CD8-positive, alpha-beta memory T cell (primary cell): ENCODE data around the gene NUTM2B. TPM values are rescaled to one million over a fixed set of nuclear protein-coding genes. Genes with fewer than 3 reads are reported as not detected.
A peak's percentile ranks its signal among the peaks of the same experiment; 100 is the strongest.
"Not testable (repeated sequence)": the region's sequence is repeated elsewhere in the genome, so short reads cannot be mapped to it uniquely, and the experiment has no call there.

Experiments used
- CTCF ChIA-PET: fragments of 350-600 bp; sonication (Branson Sonifier 250); formaldehyde crosslinking; loops from one replicate; lab custom pipeline; 2021; ENCODE audit warnings: antibody characterized with exemption; lab: Charles Lee
- POLR2A ChIA-PET: fragments of 350-600 bp; sonication (Branson Sonifier 250); formaldehyde crosslinking; loops from one replicate; lab custom pipeline; 2021; ENCODE audit warnings: antibody characterized with exemption; lab: Charles Lee
- DNase-seq, 5 donors: peaks; one replicate each; pipeline versions ENCODE4 v3.0.0 to v3.0.0-alpha.2; 2020 to 2022; ENCODE audit warnings: mixed read lengths in 1 of 5
- H3K27ac ChIP-seq: one replicate; pipeline ENCODE4 v1.7.0; 2013; ENCODE audit warnings: low read depth, mild to moderate bottlenecking, low read length, moderate library complexity
- H3K27me3 ChIP-seq: 2 replicates; pipeline ENCODE4 v1.7.0; 2013; ENCODE audit warnings: low read length, mild to moderate bottlenecking; ENCODE audit not compliant: insufficient read depth, poor library complexity, severe bottlenecking
- H3K36me3 ChIP-seq: 2 replicates; pipeline ENCODE4 v1.7.0; 2013; ENCODE audit warnings: mild to moderate bottlenecking, low read length, moderate library complexity; ENCODE audit not compliant: insufficient read depth
- H3K4me1 ChIP-seq: 2 replicates; pipeline ENCODE4 v1.7.0; 2013; ENCODE audit warnings: mild to moderate bottlenecking, low read length, moderate library complexity; ENCODE audit not compliant: insufficient read depth
- H3K4me3 ChIP-seq: 2 replicates; pipeline ENCODE4 v1.7.0; 2013; ENCODE audit warnings: mild to moderate bottlenecking, low read length
- H3K9me3 ChIP-seq: 2 replicates; pipeline ENCODE4 v1.7.0; 2013; ENCODE audit warnings: mild to moderate bottlenecking, low read length
- H3K27ac Mint-ChIP-seq, 8 donors: one replicate each; pipeline ENCODE4 v1.8.0; 2020 to 2021; ENCODE audit warnings: mixed read lengths in 8 of 8, mild to moderate bottlenecking in 6 of 8, inconsistent platforms in 3 of 8, moderate library complexity in 3 of 8
- H3K27me3 Mint-ChIP-seq, 2 donors: one replicate each; pipeline ENCODE4 v1.8.0; 2020 to 2021; ENCODE audit warnings: mixed read lengths in 2 of 2, mild to moderate bottlenecking in 1 of 2, moderate library complexity in 1 of 2
- H3K36me3 Mint-ChIP-seq, 3 donors: one replicate each; pipeline ENCODE4 v1.8.0; 2020 to 2021; ENCODE audit warnings: mixed read lengths in 3 of 3, inconsistent platforms in 1 of 3, mild to moderate bottlenecking in 1 of 3
- H3K4me1 Mint-ChIP-seq, 3 donors: one replicate each; pipeline ENCODE4 v1.8.0; 2020 to 2021; ENCODE audit warnings: mixed read lengths in 3 of 3, inconsistent platforms in 1 of 3, mild to moderate bottlenecking in 1 of 3
- H3K4me3 Mint-ChIP-seq, 7 donors: one replicate each; pipeline ENCODE4 v1.8.0; 2020 to 2021; ENCODE audit warnings: mixed read lengths in 7 of 7, mild to moderate bottlenecking in 6 of 7, moderate library complexity in 4 of 7, inconsistent platforms in 2 of 7
- H3K9me3 Mint-ChIP-seq, 5 donors: one replicate each; pipeline ENCODE4 v1.8.0; 2020 to 2022; ENCODE audit warnings: mixed read lengths in 5 of 5, mild to moderate bottlenecking in 3 of 5, moderate library complexity in 2 of 5, inconsistent platforms in 1 of 5
- polyA plus RNA-seq: library from polyadenylated mRNA; unstranded; fragments of 300-500 nt; fragmentation: Illumina TruSeq; gene quantifications from one replicate; pipeline ENCODE4 v1.2.3, GENCODE V29; 2021
- total RNA-seq, 2 experiments: library from RNA; stranded (reverse); gene quantifications; one replicate each; pipeline ENCODE4 v1.2.3, GENCODE V29; 2021

Gene NUTM2B, protein sequence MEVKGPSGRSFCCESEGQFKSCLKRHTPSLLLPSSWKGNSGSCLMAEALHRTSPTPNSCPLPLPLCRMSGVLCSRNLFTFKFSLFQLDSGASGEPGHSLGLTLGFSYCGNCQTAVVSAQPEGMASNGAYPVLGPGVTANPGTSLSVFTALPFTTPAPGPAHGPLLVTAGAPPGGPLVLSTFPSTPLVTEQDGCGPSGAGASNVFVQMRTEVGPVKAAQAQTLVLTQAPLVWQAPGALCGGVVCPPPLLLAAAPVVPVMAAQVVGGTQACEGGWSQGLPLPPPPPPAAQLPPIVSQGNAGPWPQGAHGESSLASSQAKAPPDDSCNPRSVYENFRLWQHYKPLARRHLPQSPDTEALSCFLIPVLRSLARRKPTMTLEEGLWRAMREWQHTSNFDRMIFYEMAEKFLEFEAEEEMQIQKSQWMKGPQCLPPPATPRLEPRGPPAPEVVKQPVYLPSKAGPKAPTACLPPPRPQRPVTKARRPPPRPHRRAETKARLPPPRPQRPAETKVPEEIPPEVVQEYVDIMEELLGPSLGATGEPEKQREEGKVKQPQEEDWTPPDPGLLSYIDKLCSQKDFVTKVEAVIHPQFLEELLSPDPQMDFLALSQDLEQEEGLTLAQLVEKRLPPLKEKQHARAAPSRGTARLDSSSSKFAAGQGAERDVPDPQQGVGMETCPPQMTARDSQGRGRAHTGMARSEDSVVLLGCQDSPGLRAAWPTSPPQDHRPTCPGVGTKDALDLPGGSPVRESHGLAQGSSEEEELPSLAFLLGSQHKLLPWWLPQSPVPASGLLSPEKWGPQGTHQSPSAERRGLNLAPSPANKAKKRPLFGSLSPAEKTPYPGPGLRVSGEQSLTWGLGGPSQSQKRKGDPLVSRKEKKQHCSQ
- 1 to 10 TPM in 1 of 2 experiments, under 1 TPM in 1; 0.50 to 1.1 TPM for total RNA-seq
- polyA plus RNA-seq = not detected

DNA sequence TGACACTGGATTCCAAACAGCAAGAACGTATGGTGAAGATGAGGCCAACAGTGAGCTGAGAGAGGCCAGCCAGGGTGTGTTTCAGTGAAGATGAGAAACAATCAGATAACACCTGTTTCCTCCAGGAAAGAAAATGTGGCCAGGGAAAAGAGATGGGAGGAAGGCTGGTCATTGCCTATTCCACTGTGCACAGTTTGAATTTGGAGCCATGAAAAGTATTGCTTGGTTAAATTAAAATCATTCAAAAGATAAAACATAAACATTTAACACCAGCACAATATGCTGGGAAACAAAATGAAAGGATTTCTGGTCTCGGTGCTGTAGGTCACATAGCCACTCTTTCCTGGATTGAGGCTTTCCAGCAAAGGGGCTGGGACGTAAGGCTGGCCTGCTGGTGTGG is at the start of gene NUTM2B:
Gene NUTM2B (plus strand): TSS at position 301 of the 400 bp plus-strand sequence. CDS start 383 bp downstream, outside the sequence.
- DNase-seq, POLR2A ChIA-PET, H3K27me3 ChIP-seq, H3K27ac ChIP-seq, H3K4me3 Mint-ChIP-seq, H3K36me3 Mint-ChIP-seq, CTCF ChIA-PET, H3K4me1 ChIP-seq, H3K9me3 ChIP-seq, H3K36me3 ChIP-seq, H3K9me3 Mint-ChIP-seq, H3K4me3 ChIP-seq, H3K4me1 Mint-ChIP-seq, H3K27me3 Mint-ChIP-seq: not testable (repeated sequence)
- peak within 1 kb of the TSS in 1 of 8 donors; percentile 29 for H3K27ac Mint-ChIP-seq

- H3K27ac ChIP-seq, H3K9me3 Mint-ChIP-seq, H3K4me1 ChIP-seq, H3K27me3 Mint-ChIP-seq, POLR2A ChIA-PET, H3K4me1 Mint-ChIP-seq, CTCF ChIA-PET, H3K36me3 Mint-ChIP-seq, H3K27me3 ChIP-seq, H3K9me3 ChIP-seq, H3K4me3 ChIP-seq, H3K36me3 ChIP-seq, DNase-seq, H3K27ac Mint-ChIP-seq, H3K4me3 Mint-ChIP-seq: not testable (repeated sequence)
These were observed 39.7 kb upstream of the NUTM2B start for GRCh38 chr10:79663287-79663686.

GRCh38 chr10:79664686-79665085 is 38.3 kb upstream of the NUTM2B start:
- H3K27ac ChIP-seq, H3K27ac Mint-ChIP-seq, H3K9me3 ChIP-seq, H3K27me3 ChIP-seq, H3K4me3 ChIP-seq, H3K4me1 ChIP-seq, H3K27me3 Mint-ChIP-seq, H3K9me3 Mint-ChIP-seq, H3K36me3 ChIP-seq, H3K4me1 Mint-ChIP-seq, H3K36me3 Mint-ChIP-seq, DNase-seq, CTCF ChIA-PET, POLR2A ChIA-PET, H3K4me3 Mint-ChIP-seq: not testable (repeated sequence)

DNA sequence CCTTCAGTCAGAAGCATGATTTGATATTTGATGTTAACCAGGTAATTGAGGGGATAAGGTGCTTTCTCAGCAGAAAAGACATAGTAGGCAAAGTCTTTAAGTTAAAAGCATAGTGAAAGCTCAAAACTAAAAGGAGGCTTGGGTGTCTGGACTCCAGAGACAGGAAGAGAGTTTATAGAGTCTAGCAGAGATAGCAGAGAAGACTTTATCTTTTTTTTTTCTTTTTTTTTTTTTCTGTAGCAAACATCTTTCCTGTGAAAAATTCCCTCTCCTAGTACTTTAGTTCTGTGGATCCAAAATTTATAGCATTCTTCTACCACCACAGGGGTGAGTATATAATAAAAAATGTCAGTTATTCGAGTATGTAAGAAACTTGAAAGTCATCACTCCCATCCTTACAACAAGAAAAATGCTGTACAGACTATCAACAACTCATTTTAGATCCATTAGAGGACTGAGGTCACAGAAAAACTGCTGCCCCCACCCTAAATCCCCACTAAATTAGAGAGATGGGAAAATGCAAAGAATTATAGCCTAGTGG is 33.7 kb upstream of the NUTM2B start:
- H3K27ac ChIP-seq, H3K4me1 ChIP-seq, H3K4me3 ChIP-seq, H3K9me3 Mint-ChIP-seq, H3K27ac Mint-ChIP-seq, H3K4me3 Mint-ChIP-seq, H3K27me3 ChIP-seq, DNase-seq, CTCF ChIA-PET, POLR2A ChIA-PET, H3K27me3 Mint-ChIP-seq, H3K36me3 ChIP-seq, H3K36me3 Mint-ChIP-seq, H3K9me3 ChIP-seq, H3K4me1 Mint-ChIP-seq: not testable (repeated sequence)

- H3K27ac Mint-ChIP-seq, H3K27me3 ChIP-seq, H3K9me3 ChIP-seq, CTCF ChIA-PET, H3K4me3 ChIP-seq, H3K27me3 Mint-ChIP-seq, DNase-seq, H3K4me3 Mint-ChIP-seq, H3K36me3 Mint-ChIP-seq, H3K4me1 ChIP-seq, H3K4me1 Mint-ChIP-seq, POLR2A ChIA-PET, H3K36me3 ChIP-seq, H3K27ac ChIP-seq, H3K9me3 Mint-ChIP-seq: not testable (repeated sequence)
These were observed 28.1 kb upstream of the NUTM2B start for GRCh38 chr10:79674878-79675277.

- H3K4me3 ChIP-seq, H3K9me3 ChIP-seq, CTCF ChIA-PET, POLR2A ChIA-PET, H3K4me1 ChIP-seq, H3K9me3 Mint-ChIP-seq, H3K27ac ChIP-seq, H3K36me3 ChIP-seq, DNase-seq, H3K4me3 Mint-ChIP-seq, H3K27me3 Mint-ChIP-seq, H3K27me3 ChIP-seq, H3K4me1 Mint-ChIP-seq: not testable (repeated sequence)
- peak overlapping the region in 2 of 8 donors; percentile 47 to 83 for H3K27ac Mint-ChIP-seq
- H3K36me3 Mint-ChIP-seq = peaks cover 3 to 31% (median 7%) of the 10 kb centered on the region in 3 donors
These were observed 19.8 kb upstream of the NUTM2B start for GRCh38 chr10:79683026-79683883.

- H3K9me3 ChIP-seq, H3K27me3 ChIP-seq, H3K4me3 ChIP-seq, H3K27me3 Mint-ChIP-seq, H3K36me3 ChIP-seq, POLR2A ChIA-PET, H3K9me3 Mint-ChIP-seq, H3K4me3 Mint-ChIP-seq, CTCF ChIA-PET, DNase-seq, H3K27ac Mint-ChIP-seq, H3K4me1 Mint-ChIP-seq, H3K27ac ChIP-seq, H3K4me1 ChIP-seq: not testable (repeated sequence)
- H3K36me3 Mint-ChIP-seq = peaks cover 3 to 31% (median 7%) of the 10 kb centered on the region in 3 donors
These were observed 18.9 kb upstream of the NUTM2B start for GRCh38 chr10:79683884-79684720.
